Progenitor cell of endocrine pancreas (in vitro differentiated cells): ENCODE results near the gene DENND6B. TPM values are rescaled to one million over a fixed set of nuclear protein-coding genes. Genes with fewer than 3 reads are reported as not detected.
"Not testable (repeated sequence)": the region's sequence is repeated elsewhere in the genome, so short reads cannot be mapped to it uniquely, and the experiment has no call there.

Experiments used
- DNase-seq: peaks from one replicate; pipeline ENCODE4 v3.0.0; 2021; ENCODE audit warnings: low spot score; ENCODE audit not compliant: unreplicated experiment
- H3K27ac Mint-ChIP-seq: 2 replicates; pipeline ENCODE4 v1.8.0; 2021; ENCODE audit warnings: mild to moderate bottlenecking, moderate library complexity, mixed read lengths
- H3K27me3 Mint-ChIP-seq: 2 replicates; pipeline ENCODE4 v1.8.0; 2021; ENCODE audit warnings: mixed read lengths
- H3K36me3 Mint-ChIP-seq: 2 replicates; pipeline ENCODE4 v1.8.0; 2022; ENCODE audit warnings: mixed read lengths; ENCODE audit not compliant: insufficient read depth
- H3K4me1 Mint-ChIP-seq: 2 replicates; pipeline ENCODE4 v1.8.0; 2021; ENCODE audit warnings: low read depth, mixed read lengths
- H3K4me3 Mint-ChIP-seq: 2 replicates; pipeline ENCODE4 v1.8.0; 2021; ENCODE audit warnings: low read depth, mild to moderate bottlenecking, moderate library complexity, mixed read lengths
- H3K9me3 Mint-ChIP-seq: 2 replicates; pipeline ENCODE4 v1.8.0; 2021; ENCODE audit warnings: low read depth, mixed read lengths
- total RNA-seq: library from RNA; stranded (reverse); gene quantifications from 2 replicates; pipeline ENCODE4 v1.2.1, GENCODE V29; 2021
- TF ChIP-seq, protein P1 (sequence below): fragments of 200-600 bp; sonication (generic); IDR thresholded peaks from one replicate; pipeline ENCODE4 v1.5.0; 2021; ENCODE audit warnings: antibody characterized with exemption, mild to moderate bottlenecking; ENCODE audit not compliant: unreplicated experiment

The DENND6B gene
- total RNA-seq, 1 donor from 2014 or later: 36.4 TPM

DNA sequence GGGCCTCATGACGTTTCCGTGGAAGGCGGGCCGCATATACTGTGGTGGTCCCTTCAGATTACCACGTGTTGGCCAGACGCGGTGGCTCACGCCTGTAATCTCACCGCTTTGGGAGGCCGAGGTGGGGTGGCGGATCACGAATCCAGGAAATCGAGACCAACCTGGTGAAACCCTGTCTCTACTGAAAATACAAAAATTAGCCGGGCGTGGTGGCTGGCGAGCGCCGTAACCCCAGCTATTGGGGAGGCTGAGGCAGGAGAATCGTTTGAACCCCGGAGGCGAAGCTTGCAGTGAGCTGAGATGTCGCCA lies 853 bp upstream of the DENND6B start:
- no peaks in the 10 kb centered on the region for H3K27me3 Mint-ChIP-seq
- no peak for DNase-seq
- TF ChIP-seq, protein P1, sequence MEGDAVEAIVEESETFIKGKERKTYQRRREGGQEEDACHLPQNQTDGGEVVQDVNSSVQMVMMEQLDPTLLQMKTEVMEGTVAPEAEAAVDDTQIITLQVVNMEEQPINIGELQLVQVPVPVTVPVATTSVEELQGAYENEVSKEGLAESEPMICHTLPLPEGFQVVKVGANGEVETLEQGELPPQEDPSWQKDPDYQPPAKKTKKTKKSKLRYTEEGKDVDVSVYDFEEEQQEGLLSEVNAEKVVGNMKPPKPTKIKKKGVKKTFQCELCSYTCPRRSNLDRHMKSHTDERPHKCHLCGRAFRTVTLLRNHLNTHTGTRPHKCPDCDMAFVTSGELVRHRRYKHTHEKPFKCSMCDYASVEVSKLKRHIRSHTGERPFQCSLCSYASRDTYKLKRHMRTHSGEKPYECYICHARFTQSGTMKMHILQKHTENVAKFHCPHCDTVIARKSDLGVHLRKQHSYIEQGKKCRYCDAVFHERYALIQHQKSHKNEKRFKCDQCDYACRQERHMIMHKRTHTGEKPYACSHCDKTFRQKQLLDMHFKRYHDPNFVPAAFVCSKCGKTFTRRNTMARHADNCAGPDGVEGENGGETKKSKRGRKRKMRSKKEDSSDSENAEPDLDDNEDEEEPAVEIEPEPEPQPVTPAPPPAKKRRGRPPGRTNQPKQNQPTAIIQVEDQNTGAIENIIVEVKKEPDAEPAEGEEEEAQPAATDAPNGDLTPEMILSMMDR: no peak
- H3K4me1 Mint-ChIP-seq: peaks cover 7% of the 10 kb centered on the region
- no peaks in the 10 kb centered on the region for H3K36me3 Mint-ChIP-seq
- H3K27ac Mint-ChIP-seq: peak overlapping the region; percentile 90
- H3K9me3 Mint-ChIP-seq: no peaks in the 10 kb centered on the region
- peak overlapping the region; percentile 73 for H3K4me3 Mint-ChIP-seq

DNA sequence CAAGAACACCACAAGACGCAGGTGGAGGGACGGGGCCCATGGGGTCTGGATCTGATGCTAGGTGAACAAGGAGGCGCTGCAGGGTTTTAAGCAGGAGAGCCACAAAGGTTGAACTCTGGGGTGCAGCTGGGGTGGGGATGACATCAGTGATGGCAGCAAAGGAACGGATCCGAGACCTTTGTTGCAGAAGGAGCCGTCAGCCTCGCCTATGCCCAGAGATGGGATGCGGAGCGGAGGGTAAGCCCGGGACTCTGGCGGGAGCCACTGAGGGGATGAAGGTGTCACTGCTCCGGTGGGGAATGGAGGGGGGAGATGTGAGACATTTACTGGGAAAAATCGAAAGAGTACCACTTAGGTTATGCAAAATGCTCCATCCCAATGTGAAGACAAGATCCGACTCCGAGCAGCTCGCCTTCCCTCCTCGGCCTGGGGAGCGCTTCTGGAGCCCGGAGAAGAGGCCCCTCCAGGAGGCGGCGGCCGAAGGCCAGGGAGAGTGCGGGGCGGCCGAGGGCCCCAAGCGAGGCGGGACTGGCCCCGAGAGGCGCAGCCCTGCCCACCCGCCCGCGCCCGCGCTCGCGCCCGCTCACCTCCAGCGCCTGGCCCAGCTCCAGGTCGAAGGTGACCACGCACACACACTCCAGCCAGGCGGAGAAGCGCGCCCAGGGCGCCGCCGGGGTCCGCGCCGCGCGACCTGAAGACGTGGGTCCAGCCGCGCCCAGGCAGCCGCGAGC lies 422 bp downstream of the DENND6B start:
- TF ChIP-seq, protein P1: no peak
- H3K27me3 Mint-ChIP-seq: no peaks in the 10 kb centered on the region
- peak overlapping the region; percentile 94 for H3K4me3 Mint-ChIP-seq
- no peaks in the 10 kb centered on the region for H3K36me3 Mint-ChIP-seq
- H3K4me1 Mint-ChIP-seq: peaks cover 7% of the 10 kb centered on the region
- H3K9me3 Mint-ChIP-seq: no peaks in the 10 kb centered on the region
- no peak overlapping the region for H3K27ac Mint-ChIP-seq
- DNase-seq: no peak

DNA sequence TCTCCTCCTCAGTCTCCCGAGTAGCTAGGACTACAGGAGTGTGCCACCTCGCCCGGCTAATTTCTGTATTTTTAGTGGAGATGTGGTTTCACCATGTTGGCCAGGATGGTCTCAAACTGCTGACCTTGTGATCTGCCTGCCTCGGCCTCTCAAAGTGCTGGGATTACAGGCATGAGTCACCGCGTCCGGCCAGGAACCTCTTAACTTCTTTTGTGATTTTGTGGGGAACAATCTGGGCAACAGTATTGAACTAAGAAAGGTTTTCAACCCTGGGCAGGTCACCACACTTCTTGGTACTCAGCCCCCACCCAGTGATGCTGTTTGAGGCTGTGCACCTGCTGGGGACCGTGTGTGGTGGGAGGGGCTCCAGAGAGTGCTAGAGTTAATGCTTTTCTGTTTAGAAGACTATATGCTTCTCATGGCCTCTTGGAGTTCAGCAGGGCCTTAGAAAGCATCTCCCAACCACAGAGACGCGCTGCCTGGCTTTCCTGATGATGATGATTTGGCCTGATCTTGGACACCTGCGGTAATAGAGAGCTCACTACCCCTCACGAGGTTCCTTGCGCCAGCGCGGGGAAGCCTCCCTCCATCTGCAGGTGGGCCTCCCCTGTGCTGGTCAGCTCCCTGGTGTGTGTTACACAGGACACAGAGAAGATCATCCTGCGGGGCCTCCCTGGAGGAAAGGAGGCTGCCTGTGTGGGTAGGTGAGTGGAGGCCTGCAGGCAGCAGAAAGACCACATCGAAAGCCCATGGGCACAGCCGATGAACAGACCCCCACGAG lies 1.2 kb downstream of the DENND6B start:
- DNase-seq: no peak
- H3K4me1 Mint-ChIP-seq: peaks cover 7% of the 10 kb centered on the region
- H3K27me3 Mint-ChIP-seq: no peaks in the 10 kb centered on the region
- no peaks in the 10 kb centered on the region for H3K36me3 Mint-ChIP-seq
- TF ChIP-seq, protein P1: no peak
- peak overlapping the region; percentile 94 for H3K4me3 Mint-ChIP-seq
- peak overlapping the region; percentile 70 for H3K27ac Mint-ChIP-seq
- H3K9me3 Mint-ChIP-seq: no peaks in the 10 kb centered on the region

DNA sequence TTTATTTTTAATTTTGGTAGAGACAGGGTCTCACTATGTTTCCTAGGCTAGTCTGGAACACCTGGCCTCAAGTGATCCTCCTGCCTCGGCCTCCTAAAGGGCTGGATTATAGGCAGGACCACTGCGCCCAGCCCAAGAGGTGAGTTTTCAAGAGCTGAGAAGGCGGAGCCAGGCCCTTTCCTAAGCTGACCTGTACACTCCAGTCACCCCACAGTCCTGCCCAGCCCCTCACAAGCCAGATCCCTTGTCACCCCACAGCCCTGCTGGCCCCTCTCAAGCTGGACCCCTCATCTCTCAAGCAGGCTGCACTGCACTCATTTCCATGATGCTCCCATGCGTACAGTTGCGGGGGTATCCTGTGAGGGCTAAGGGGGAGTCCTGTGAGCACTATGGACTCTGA lies 2.9 kb downstream of the DENND6B start:
- no peaks in the 10 kb centered on the region for H3K36me3 Mint-ChIP-seq
- DNase-seq: no peak
- H3K4me3 Mint-ChIP-seq: no peak overlapping the region
- H3K4me1 Mint-ChIP-seq: peaks cover 7% of the 10 kb centered on the region
- H3K9me3 Mint-ChIP-seq: no peaks in the 10 kb centered on the region
- TF ChIP-seq, protein P1: no peak
- no peaks in the 10 kb centered on the region for H3K27me3 Mint-ChIP-seq
- H3K27ac Mint-ChIP-seq: no peak overlapping the region

DNA sequence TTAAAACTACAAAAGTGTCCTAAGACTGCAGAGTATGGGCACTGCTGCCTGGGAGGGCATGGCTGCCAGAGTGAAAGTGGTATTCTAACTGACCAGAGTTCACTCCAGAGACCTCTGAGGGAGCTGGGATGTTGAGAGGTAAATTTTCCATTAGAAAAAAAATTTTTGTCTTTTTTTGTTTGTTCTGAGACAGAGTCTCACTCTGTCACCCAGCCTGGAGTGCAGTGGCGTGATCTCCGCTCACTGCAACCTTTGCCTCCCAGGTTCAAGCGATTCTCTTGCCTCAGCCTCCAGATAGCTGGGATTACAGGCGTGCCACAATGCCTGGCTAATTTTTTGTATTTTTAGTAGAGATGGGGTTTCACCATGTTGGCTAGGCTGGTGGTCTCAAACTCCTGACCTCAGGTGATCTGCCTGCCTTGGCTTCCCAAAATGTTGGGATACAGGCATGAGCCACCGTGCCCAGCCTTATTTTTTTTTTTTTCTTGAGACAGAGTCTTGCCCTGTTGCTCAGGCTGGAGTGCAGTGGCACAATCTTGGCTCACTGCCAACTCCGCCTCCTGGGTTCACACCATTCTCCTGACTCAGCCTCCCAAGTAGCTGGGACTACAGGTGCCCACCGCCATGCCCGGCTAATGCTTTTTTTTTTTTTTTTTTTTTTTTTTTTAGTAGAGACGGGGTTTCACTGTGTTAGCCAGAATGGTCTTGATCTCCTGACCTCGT lies 4.3 kb downstream of the DENND6B start:
- not testable (repeated sequence) for DNase-seq, H3K4me3 Mint-ChIP-seq, H3K27me3 Mint-ChIP-seq, H3K27ac Mint-ChIP-seq, H3K4me1 Mint-ChIP-seq, H3K36me3 Mint-ChIP-seq, H3K9me3 Mint-ChIP-seq
